Anterior cingulate cortex (tissue), 58 donors: Measurements from ENCODE around the gene FAM78B.

Experiments
- DNase-seq, 58 donors: peaks; one replicate each; lab custom pipeline; 2025; lab: John Stamatoyannopoulos, UW

Gene FAM78B

DNA sequence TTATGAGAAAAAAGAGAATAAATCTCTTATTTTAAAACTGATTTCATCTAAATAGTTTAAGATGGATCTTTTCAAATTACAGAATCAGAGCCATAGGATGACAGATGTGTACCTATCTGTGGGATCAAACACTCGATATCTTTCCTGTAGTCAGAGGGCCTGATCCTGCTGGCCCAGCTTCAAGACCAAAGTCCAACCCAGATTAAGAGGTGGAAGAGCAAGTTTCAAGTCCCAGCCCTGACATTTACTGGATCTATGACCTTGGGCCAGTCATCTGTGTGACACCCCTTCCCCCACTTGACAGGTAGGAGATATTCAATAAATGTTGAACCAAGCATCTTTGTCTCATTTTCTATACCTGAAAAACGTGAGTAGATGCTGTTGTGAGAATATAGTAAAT lies 140.7 kb downstream of the FAM78B start:
- no peak for DNase-seq

DNA sequence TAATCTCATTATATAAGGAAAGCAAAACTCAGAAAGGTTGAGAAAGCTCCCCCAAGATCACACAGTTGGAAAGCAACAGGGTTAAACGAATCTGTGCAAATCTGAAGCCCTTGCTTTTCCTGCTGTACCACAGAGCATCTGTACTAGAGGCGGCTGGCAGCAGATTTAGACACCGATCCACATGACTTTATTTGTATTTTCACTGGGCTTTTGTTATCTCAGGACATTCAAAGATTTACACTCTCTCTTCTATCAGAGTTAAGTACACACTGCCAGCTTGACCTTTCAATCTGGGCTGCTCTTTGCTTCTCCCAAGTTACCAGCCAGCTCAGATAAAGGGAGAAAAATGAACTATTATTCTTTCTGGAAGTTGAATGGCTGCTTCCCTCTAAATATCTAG lies 146.6 kb downstream of the FAM78B start:
- no peak for DNase-seq
